Measurements from ENCODE around the gene UVSSA.

DNA sequence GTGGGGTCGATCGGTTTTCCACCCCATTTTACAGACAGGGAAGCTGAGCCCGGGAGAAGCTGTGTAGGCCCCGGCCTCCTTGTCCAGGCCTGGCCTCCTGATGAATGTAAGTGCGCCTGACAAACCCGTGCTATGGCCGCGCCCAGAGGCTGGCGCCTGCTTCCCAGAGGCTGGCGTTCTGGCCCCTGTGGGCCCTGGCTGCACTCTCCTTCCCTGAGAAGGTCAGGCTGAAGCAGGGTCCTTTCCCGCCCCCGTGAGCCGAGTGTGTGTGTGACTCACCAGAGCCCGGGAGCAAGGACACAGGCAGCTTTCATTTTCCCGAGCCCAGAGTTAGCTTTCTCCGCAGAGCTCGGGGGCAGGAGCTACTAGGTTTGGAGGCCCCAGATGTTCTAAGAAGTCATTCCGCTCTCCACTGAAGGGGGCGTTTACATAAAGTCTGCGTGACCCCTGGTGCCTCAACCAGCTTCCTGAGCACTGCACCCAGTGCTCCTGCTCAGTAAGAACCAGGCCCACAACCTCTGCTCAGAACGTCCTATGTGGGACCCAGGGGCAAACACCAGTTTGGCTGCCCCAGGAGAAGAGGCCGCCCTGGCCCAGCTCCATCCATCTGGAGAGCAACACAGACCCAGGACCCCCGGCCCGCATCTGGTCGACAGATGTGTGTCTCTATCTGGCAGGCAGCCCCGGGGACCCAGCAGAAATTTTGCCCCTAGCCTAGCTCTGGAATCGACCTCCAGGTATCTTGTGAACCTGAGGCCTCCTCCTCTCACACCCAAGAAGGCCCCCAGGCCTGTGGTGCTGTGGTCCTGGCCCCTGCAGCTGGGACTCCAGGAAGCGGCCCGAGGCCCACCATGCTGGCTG, 13.6 kb downstream of the UVSSA start:
- TF ChIP-seq SMAD4 (CRISPR knock-in tag; conservative IDR thresholded peaks at IDR 0.05) (no peak), KDM1A (IDR thresholded peaks at IDR 0.05) (no peak), POLR2A (conservative IDR thresholded peaks at IDR 0.05) (no peak), NFRKB (IDR thresholded peaks at IDR 0.05; ENCODE audit: low read depth) (no peak), ETS2 (tag; IDR thresholded peaks at IDR 0.05; ENCODE audit: borderline replicate concordance, poor library complexity, severe bottlenecking) (no peak), L3MBTL2 (IDR thresholded peaks at IDR 0.05) (no peak), CBX8 (IDR thresholded peaks at IDR 0.05; ENCODE audit: borderline replicate concordance, extremely low read depth, low read depth, low read length, poor library complexity, severe bottlenecking) (no peak), FOXJ3 (CRISPR knock-in tag; IDR thresholded peaks at IDR 0.05) (no peak), HIVEP1 (CRISPR knock-in tag; IDR thresholded peaks at IDR 0.05) (no peak)
- TF ChIP-seq, protein P1, sequence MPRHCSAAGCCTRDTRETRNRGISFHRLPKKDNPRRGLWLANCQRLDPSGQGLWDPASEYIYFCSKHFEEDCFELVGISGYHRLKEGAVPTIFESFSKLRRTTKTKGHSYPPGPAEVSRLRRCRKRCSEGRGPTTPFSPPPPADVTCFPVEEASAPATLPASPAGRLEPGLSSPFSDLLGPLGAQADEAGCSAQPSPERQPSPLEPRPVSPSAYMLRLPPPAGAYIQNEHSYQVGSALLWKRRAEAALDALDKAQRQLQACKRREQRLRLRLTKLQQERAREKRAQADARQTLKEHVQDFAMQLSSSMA (CRISPR knock-in tag; IDR thresholded peaks at IDR 0.05), result no peak
- TF ChIP-seq, protein P2, sequence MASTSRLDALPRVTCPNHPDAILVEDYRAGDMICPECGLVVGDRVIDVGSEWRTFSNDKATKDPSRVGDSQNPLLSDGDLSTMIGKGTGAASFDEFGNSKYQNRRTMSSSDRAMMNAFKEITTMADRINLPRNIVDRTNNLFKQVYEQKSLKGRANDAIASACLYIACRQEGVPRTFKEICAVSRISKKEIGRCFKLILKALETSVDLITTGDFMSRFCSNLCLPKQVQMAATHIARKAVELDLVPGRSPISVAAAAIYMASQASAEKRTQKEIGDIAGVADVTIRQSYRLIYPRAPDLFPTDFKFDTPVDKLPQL (IDR thresholded peaks at IDR 0.05; ENCODE audit: extremely low read depth, insufficient read length), result no peak

Measured in K562 (cell line).